NCI-H128 (cell line): ENCODE data around the gene FCN1.
"Not testable (repeated sequence)": the region's sequence is repeated elsewhere in the genome, so short reads cannot be mapped to it uniquely, and the experiment has no call there.

ENCODE experiments used
- DNase-seq: peaks from one replicate; lab custom pipeline; 2025; ENCODE audit not compliant: unreplicated experiment; lab: John Stamatoyannopoulos, UW

Gene FCN1

DNA sequence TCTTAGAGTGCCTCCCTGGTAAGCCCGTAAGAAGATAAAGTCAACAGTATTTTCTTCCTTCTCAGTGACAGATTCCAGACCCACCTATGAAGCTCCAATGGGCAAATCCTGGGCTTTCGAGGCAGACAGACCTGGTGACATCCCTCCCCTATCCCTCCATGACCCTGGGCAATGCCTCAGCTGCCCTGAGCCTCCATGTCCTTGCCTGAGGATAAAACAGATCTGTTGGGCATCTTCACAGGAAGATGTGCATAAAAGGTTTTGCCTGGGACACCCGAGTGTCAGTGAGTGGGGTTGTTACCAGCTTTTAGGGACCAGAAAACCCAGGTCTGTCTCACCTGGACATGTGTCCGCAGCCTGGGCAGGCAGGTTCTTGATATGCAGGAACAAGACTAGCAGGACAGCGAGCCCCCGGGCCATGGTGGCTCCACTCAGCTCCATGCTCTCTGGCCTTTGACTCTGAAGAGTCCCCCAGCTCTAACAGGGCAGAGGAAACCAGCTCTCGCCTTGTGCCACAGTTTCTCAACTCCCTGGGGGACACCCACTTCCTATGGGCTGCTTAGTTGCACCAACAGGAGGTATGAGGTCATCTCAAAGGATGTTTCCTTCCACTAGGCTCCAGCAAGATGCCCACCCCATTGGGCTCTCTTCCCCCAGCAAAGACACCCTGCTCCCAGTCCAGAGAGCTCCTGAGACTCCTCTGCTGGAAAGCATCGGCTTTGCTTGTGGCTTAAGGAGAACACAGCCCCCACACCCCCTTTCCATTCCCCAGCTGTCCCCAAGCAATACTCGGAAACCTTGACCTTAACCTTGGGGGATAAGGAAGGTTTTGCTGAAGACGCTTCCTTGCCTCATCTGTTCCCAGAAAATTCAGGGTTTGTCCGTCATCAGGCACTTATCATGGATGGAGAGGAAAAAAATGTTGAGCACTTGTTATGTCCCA is at the start of gene FCN1:
Gene FCN1 (minus strand): TSS at position 482 of the 943 bp plus-strand sequence. CDS start 41 bp downstream, at position 441.
- DNase-seq, result no peak

GRCh38 chr9:134966697-134967546 is 49.2 kb upstream of the FCN1 start:
- no peak for DNase-seq

DNA sequence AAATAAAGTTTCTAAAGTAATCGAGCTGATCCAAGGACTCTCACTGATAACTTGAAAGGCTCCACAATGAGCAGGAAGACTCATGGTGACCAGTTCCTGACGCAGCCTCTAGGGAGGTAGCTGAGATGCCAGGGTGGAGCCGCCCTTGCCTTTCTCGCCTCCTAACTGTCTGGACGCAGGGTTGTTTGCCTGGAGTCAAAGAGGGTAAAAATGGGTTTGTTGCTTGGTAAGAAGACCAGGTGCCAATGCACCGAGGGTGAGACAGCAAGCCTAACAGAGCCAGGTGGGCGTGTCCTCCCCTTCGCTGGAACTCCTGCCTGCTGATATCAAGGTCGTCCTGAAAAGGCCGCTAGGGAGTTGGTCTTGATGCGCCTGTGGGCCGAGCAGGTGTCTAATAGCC is 48.6 kb upstream of the FCN1 start:
- no peak for DNase-seq

GRCh38 chr9:134965851-134966250 is 48.1 kb upstream of the FCN1 start:
- no peak for DNase-seq

- no peak for DNase-seq
Measured at GRCh38 chr9:134965411-134965810, 47.7 kb upstream of the FCN1 start.

DNA sequence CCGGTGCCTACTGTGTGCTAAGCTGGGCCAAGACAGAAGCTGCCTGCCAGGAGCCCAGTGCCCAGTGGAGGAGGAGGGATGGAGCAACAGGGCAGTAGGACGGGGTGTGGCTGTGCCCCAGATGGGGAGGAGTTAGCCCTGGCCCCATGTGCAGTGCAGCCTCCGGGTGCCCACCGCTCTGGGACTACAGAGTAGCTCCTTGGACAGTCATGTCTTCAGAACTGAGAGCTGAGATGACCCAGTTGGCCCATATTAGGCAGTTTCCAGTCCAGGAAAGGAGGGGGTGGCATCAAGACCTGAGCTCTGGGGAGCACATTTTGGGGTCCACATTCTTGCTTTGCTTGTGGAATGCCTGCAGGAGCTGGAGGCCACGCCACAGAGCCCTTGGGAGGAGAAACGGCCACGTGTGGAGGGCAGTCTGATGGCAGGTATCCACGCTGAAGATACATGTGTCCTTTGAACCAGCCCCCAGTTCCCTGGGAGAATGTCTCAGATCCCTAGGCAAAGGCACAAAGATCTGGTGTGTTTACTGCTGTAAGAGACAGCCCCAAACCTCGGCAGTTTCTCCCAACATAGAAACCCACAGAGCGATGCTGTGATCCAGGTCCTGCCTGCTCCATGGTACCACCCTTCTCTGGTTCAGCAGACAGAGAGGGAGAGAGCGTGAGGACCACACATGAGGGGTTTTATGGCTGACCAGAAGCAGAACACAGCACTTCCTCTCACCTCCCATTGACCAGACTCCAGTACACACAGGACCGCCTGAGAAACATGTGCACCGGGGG is 46.8 kb upstream of the FCN1 start:
- no peak for DNase-seq

DNA sequence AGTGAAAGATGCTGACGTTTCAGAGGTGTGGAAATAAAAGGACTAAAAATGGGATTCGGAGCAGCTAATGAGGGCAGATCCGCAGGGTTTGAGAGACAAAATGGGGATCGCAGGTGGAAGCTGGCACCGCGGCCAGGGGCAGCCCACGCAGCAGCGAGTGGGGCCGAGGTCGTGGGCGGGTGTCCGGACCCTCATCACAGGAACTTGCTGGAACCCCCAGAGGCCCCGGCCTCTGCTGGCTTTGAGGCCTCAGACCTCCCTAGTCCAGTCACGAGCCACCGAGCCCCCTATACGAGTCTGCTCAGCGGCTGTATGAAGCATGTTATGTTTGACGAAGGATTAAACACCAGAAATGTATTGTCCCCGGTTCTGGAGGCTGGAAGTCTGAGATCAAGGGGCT is 45.8 kb upstream of the FCN1 start:
- DNase-seq, result no peak

- DNase-seq, result no peak
Measured at GRCh38 chr9:134962973-134963364, 45.3 kb upstream of the FCN1 start.

DNA sequence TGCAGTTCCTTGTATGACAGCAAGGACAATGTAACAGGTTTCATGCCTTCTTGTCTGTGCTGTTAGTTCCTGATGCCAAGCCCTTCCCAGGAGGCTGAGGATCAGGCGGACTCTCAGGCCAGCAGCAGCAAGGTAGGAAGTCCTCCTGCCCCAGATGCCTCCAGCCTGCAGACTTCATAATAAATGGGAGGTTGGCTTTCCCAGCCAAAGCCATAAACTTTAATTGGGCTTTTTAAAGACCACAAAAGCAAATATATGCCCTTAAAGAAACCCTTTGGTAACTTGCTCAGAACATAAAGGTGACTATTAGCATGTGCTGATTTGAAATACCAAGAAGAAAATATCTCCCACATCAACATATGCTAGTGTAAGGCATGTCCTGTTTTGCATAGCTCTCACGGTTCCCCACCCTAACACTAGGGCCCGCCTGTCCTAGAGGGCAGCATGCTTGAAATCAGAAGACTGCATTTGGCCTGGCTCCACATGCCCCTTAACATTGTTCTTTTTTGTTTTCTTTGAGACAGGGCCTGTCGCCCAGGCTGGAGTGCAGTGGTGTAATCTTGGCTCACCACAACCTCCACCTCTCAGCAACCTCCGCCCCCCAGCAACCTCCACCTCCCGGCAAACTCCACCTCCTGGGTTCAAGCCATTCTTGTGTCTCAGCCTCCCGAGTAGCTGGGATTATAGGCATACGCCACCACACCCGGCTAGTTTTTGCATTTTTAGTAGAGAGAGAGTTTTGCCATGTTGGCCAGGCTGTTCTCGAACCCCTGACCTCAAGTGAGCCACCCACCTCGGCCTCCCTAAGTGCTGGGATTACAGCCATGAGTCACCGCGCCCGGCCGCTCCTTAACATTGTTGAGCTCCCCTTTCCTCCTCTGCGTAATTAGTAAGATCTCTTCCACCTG is 44.6 kb upstream of the FCN1 start:
- no peak for DNase-seq

- no peak for DNase-seq
Measured at GRCh38 chr9:134961331-134962064, 43.8 kb upstream of the FCN1 start.

GRCh38 chr9:134960701-134961181 is 43.0 kb upstream of the FCN1 start:
- no peak for DNase-seq

- no peak for DNase-seq
Measured at GRCh38 chr9:134959971-134960310, 42.2 kb upstream of the FCN1 start.

DNA sequence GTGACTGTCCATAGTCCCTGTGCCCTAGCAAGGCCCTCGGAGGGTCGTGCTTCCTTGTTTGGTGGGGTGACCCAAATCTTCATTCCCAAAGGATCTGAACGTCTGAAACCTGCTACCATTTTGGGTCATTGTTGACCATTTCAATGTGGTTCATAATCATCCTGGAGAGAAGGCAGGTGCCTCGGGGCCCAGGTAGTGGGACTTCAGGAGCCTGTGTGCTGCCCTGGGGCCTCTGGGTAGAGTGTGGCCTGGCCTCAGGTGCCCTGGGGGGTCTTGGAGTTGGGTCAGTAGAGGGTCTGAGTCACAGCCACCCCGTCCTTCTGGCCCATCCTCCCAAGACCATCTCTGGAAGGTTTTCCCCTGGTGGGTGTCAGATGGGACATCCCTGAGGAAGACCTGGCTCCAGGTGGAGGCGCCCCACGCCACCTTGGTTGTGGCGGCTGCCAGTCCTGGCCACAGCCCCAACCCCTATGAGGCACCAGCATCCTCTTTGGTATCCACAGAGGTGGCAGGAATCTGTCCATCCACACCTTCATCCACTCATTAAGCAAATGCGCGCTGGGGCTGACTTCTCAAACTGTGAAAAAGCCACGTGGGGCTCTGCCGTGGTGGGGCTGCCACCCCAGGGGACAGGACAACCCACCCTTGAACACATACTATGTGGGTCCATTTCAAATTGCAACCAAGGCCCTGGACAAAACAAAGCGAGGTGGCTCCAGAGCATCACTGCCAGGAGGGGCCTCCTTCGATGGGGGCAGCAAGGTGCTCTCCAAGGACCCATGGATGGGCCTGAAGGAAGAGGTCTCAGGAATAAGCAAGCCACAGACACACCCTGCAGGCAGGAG is 41.6 kb upstream of the FCN1 start:
- no peak for DNase-seq

GRCh38 chr9:134957945-134958227 is 40.2 kb upstream of the FCN1 start:
- DNase-seq, result no peak

DNA sequence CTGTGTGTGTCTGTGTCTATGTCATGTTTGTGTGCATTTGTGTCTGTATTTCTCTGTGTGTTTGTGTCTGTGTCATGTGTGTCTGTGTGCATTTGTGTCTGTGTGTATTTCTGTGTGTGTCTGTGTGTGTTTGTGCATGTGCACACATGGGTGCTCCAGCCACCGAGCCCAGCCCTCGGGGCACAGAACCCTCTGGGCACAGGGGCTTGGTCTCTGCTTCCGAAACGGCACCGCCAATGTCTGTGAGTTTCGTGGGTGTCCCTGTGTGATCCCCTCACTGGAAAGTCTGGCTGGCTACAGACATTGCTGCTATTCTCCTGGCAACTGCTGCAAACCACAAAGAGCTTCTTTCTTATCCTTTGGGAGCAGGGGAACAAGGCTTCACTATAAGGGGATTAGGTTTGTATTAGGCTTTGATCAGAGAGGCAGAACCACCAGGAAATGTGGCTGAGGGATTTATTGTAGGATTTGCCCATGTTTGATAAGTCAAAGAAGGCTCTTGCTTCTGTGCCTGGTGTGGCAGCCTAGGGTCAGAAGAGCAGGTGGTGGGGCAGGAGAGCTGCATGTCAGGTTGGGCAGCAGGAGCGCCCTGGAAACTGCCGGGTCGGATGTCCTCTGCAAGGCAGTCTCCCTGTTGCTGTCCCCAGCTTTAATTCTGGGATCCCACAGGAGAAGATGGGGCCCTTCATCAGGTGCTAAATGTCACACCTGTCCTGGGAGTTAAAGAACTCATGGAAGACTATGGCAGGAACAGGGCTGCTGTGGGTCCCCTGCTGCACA is 39.6 kb upstream of the FCN1 start:
- no peak for DNase-seq

- DNase-seq, result not testable (repeated sequence)
Measured at GRCh38 chr9:134956387-134956786, 38.7 kb upstream of the FCN1 start.

- DNase-seq, result no peak
Measured at GRCh38 chr9:134955801-134956200, 38.1 kb upstream of the FCN1 start.

DNA sequence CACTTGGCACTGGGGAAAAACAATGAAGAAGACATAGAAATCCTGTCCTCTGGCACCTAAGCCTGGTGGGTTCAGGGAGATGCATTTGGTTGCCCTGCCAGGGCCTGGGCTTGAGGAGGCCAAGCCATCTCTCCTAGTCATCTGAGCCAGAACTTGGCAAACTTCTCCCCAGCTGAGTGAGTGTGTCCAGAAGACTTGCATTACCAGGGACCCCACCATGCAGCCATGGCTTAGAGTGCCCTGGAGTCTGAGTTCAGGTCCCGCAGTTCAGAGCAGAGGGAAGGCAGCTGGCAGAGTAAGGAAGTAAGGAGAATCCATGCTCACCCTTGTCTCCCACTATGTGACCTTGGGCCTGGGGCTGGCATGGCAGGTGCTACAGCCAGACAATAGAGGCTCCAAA is 37.4 kb upstream of the FCN1 start:
- no peak for DNase-seq
